Activated CD8-positive, alpha-beta memory T cell treated with anti-CD3 and anti-CD28 coated beads, Interleukin-2, amount 50 U/mL, for 24 hours (primary cell): ENCODE measurements around the gene CEP57L1.
"Not testable (repeated sequence)": the region's sequence is repeated elsewhere in the genome, so short reads cannot be mapped to it uniquely, and the experiment has no call there.

Experiments
- DNase-seq: peaks from one replicate; pipeline ENCODE4 v3.0.0-alpha.2; 2020; ENCODE audit errors: extremely low read depth

CEP57L1 gene

DNA sequence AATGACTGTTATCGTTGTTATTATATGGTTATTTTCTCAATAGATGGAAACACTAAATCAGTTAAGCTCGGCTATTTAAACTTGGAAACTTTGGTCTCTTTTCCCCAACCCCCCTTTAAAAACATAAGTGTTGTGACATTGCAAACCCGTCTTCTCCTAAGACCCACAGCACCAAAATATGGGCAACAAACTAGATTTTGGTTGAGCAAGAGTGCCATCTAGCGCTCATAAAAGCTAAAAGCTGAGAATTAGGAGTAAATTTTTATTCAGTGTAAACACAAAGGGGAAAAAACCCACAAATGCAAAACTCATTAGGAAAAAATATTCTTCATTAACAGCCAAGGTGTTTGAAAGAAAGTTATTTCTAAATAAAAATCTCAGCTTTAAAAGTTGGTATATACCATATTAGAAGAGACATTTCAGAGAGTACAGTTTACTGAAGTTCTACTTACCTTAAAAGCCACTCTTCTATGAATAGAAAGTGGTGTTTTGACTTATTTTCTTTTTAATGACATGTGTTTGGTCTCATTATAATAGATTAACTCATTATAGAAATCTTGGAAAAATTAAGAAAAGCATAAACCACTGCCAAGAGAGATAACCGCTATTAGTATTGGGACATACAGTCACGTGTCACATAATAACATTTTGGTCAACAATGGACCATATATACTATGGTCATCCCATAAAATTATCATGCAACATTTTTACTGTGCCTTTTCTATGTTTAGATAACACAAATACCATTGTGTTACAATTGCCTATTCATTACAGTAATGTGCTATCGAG, 21.8 kb upstream of the CEP57L1 start:
- no peak for DNase-seq

DNA sequence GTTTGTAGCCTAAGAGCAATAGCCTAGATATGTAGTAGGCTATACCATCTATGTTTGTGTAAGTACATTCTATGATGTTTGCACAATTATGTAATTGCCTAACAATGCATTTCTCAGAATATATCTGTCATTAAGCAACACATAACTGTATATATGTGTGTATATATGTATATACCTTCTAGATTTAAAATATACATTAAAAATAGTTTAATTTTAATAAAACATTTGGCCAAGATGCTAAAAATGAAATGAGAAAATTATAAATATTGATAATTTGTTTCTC, 21.2 kb upstream of the CEP57L1 start:
- DNase-seq = no peak

DNA sequence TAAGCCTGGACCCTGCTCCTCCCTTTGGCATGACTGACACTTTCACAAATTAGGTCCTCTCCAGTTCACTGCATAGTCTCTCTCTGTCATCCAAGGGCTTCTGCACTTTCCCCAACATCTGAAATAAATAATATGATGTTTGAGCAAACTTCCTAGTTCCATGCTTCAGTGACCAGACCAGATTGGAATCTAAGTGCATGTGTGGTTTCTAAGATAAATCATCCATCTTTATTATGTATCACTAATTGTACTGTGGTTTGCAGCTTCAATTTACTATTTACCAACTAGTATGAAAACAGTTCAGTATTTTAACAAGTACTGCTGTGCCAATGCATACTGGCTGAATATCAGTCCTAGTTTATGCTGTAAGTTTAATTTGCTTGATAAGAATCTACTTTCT, 19.4 kb upstream of the CEP57L1 start:
- no peak for DNase-seq

DNA sequence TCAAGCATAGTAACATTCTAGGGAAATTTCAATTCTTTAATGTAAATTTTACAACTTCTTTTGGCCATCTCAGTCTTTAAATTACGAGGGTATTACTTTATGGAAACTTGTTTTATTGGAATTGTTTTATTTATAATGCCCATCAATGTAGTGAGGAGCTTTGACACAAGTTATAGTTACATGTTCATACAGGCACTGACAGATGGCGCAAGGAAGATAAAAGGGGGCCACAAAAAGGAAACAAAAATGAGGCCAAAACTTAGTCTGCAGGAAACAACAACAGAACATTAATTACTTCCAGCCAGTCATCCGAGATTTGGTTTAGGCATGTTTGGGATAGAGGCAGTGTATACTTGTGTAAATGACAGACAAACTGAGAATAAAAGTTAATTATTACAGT, 18.9 kb upstream of the CEP57L1 start:
- no peak for DNase-seq

DNA sequence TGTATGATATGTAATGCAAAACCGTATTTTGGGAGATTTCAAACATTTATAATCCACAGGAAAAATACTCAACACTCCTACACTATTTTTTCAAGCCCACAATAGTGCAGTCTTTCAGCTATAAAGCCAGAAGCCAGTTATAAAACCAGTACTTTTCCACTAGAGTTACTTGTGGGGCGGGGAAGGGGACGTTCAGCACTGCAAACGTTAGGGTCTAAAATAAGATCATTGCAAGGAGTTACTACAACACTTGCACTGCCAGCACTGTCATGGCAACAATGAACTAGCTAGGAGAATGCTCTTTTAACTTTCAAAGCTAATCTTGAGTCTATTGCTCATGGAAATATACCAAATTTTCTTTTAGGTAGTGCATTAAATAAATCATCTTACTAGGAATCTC, 15.3 kb upstream of the CEP57L1 start:
- DNase-seq = no peak

DNA sequence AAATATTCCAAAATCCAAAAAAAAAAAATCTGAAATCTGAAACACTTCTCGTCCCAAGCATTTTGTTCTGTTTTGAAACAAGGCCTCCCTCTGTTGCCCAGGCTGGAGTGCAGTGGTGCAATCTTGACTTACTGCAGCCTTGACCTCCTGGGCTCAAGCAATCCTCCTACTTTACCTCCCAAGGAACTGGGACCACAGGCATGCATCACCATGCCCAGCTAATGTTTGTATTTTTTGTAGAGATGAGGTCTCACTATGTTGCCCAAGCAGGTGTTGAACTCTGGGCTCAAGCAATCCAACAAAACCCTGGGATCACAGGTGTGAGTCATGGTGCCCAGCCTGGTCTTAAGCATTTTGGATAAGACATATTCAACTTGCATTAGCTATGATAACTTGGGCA, 14.3 kb upstream of the CEP57L1 start:
- DNase-seq = no peak

DNA sequence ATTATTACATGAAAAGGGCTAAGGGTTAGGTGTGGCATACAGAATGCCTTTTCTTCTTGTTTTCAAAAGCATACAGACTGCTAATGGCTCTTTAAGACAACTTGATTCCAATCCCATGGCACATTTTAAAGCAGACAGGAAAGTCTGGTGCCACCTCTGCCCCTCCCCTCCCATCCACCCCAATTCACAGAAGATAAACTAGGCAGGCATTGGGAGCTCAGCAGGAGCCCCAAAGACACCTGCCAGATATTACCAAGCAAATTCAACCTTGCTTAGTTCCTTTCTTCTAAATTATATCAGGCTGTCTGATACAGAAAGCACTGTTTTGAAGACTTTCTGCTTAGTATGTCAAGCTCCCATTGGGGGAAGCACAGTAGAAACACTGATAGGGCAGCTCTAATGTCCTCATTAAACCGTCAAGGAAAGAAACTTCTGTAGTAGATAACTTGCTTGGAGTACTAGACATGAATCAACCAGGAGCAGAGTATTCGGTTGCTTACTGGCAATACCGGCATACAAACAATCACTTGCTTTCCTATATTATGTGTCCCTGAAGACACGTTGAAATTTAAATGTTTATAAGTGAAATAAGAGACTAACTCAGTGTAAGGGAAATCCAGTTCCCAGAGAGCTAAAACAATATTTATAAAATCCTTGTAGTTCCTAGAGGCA, 13.7 kb upstream of the CEP57L1 start:
- DNase-seq = no peak

DNA sequence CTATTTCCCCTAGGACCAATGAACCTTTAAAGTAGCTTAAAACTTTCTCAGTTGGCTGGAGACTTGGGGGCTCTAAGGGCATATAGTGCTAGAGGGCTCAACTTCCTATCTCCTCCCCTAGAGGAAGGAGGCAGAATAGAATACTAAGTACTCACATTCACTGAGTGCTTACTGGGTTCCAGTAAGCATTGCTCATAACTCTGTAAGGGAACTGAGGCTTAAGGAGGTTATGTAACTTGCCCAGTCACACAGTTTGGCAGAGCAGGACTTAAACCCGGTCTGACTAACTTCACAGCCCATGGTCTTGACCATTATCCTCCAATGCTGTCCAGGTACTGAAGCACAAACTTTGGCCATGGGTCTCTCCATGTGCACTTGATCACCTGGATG, 13.1 kb upstream of the CEP57L1 start:
- DNase-seq = no peak

DNA sequence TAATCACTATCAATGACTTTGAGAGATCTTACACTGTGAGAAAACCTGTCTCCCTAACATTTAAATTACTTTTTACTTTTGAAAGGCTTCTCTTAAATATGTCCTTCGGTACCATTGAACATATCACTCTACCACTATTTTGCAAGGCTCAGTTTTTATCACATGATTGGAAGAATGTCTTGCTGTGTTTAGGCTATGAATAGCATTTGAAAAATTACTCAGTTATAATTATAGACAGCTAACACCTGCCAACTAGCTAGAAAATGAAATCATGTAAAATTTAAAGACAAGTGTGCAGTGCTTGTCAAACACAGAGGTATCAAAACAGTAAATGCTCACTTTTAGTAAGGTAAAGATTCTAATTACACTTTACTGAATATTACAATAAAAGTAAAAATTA, 11.7 kb upstream of the CEP57L1 start:
- no peak for DNase-seq

DNA sequence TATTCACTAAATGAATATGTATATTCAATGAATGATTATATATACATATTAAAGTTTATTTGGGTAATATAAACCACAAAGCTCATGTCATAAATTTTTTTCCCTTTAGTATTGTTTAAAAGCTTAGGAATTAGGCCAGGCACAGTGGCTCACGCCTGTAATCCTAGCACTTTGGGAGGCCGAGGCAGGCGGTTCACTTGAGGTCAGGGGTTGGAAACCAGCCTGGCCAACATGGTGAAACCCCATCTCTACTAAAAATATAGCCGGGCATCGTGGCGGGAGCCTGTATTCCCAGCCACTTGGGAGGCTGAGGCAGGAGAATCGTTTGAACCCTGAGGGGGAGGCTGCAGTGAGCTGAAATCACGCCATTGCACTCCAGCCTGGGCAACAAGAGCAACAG, 11.2 kb upstream of the CEP57L1 start:
- DNase-seq = not testable (repeated sequence)

DNA sequence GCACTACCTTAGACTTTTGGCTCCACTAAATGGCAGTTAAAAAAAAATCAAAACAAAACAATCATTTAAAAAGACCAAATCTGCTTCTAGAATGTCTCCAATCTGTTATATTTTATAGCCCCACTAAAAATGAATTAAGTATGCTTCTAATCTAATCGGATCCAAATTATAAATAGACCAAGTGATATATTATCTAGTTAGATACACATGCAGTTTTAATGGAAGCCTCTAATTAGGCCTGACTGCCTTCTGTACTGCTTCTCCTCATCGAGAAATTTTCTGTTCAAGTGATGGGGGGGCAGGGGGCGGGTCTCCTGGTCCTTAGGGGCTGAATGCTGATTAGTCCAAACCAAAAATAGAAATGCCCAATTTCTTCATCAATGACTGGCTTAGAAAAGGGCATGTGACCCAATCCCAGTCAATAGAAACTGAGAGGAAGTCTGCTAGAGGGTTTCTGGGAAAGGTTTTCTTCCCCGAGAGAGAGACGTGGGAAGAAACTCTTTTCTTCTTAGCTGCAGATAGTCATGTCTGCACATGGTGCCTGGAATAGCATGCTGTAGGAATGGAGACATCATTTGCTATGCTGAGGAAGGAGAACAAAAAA, 7.5 kb upstream of the CEP57L1 start:
- DNase-seq = no peak

DNA sequence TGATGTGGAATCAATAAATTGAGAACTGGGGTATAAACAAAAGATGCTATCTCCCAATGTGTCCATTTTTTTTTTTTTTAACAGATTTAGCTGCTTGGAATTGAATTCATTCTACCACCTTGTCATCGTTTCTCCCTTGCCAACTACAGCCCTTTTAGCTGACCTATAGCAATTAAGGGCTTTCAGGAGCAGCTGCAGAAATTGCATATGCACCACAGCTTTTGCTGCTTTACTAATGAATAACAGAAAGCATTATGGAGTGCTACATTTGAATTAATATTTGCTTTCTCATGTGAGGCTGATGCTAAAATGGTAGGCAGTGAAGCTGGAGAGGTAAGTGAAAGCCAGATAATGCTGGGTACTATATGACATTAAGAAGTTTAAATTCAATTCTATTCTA, 6.3 kb upstream of the CEP57L1 start:
- DNase-seq = no peak

DNA sequence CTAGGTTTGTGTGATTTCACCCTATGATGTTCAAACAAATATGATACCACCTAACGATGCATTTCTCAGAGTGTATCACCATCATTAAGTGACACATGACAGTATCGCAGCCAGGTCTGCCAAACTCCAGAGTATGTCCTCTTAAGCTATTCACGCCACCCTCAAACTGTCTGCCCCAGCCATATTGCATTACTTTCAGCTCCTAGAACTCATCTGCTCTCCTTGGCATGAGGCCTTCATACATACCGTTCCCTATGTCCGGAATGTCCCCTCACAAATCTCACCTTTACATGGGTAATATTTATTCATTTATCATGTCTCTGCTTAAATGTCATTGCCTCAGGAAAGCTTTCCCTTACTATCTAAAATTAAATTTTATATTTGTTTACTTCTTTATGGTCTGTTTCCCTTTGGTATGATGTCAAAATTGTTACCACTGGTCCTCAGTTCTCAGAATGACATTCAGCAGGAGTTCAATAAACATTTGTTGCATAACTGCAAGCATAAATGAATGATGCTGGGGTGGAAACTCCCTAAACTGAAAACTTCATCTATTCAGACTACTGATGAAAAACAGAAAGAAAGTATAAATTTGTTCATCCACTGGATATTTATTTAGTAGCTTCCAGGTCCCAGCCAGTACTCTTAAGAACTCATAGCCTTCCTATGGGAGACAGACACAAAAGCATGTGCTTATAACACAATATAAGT, 3.8 kb upstream of the CEP57L1 start:
- no peak for DNase-seq

DNA sequence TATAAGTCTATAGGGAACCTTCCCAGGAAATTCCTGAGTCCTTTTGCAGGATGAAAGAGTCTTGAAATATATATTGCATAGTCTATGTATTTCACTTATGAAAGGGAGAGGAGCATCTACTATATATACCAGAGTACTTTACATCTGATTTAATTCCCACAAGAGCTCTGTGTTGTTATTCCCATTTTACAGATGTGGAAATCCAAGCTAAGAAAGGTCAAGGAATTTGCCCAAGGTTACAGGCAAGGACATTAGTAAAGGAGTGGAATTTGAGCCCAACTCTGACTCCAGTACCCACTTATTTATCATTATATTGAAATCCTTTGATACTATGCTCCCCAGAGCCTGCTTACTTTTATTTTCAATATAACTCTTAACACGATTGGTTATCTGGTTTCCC, 3.2 kb upstream of the CEP57L1 start:
- DNase-seq = no peak

DNA sequence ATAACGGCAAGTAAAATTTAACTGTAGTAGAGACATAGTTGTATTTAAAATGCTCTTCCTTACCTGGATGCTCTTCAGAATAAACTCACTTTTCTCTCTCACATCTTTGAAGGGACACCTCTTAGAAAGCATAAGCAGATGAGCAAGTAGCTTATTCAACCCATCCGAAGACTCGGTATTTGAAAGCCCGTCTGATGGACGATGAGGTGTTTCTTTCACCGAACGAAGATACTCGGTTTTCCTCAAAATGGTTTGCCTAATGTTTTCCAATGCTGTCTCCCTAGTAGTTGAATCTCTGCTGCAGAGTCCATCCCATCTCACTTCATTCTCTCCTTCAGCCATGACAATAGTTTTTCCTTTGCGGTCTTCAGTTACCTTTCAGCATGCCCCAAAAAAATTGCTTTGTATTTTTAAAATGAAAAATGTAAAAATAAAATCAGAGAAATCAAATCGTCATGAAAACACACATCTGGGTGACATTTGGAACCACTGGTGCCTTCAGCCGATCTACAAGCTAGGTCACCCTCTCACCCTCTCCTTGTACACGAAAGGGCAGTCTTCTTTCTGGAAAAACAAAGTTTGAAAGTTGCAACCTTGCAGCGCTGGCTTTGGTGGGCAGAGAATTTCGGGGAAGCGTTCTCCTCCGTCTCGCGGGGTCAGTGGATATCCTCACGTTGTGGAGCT, 1.4 kb upstream of the CEP57L1 start:
- no peak for DNase-seq

DNA sequence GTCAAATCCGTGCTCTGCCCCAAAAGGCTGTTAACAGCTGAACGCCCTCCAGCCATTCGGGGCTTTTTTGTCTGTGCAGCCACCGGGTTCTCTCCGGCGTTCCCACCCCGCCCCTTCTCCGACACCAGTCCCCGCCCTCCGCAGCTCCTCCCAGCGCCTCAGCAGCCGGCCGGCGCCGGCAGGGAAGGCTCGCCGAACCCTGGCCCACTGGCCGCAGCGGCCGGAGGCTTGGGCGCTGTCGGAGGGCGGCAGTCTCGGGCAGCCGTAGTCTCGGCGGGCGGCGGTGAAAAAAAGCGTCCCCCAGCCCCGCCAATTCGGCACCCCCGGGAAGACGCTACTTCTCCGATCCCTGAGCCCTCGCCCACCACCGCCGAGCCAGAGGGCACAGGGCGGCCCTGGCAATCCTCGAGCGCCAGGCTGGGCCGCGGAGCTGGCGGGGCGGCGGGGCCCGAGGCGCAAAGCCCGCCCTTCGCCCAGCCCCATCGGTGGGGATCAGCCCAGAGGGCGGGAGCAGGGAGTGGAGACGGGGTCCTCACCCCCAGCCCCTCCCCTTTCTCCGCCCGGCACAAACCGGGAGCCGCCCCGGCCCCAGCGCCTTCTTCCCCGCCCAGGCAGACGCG, 781 bp upstream of the CEP57L1 start, which contains the start of gene SESN1:
Gene SESN1, minus strand, starts transcription at position 431 of the 620 bp plus-strand sequence. CDS start 773 bp downstream, outside the sequence.
- DNase-seq = peak; percentile 67

DNA sequence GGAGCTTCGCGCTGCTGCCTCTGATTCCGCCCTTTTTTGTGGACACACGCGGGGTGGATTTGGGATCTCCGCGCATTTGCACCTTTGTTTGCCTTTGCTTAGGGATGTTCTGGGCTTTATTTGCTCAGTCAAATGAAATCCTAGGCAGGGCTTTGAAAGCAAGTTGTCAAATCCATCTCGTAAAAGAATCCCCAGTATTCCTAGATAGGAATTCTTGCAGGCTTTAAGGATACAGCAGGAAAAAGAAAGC, 453 bp downstream of the CEP57L1 start:
- no peak for DNase-seq

DNA sequence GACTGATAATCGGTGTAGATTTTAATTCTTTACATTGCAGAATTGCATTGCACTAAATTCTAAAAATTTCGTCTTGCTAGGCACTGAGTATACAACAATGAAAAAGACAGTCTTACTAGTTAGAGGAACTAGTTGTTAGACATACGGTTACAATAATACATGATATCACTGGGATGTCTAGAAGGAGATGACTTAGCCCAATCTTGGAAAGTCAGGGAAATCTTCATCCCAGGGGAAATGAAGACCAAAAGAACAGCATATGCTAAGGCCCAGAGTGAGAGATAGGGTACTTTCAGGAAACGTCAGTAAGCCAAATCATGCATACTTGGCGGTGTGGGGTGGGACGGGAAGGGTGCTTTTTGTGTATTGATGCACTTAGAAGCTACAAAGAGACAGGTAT, 901 bp downstream of the CEP57L1 start:
- DNase-seq = no peak

DNA sequence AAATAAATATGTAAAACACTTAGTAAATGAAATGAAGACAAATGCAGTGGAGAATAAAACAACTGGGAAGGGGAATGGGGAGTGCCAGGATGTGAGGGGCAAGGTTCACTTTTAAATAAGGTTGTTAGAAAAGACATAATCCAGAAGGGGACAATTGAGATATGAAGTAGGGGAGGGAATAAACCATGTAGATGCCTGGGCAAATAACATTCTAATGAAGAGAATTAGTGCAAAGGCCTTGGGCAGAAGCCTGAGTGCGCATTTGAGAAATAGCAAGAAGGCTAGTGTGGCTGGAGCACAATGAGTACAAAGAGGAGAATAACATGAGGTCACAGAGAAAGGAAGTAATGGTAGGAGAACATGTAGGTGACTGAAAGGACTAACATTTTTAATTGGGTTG, 2.4 kb downstream of the CEP57L1 start:
- no peak for DNase-seq

DNA sequence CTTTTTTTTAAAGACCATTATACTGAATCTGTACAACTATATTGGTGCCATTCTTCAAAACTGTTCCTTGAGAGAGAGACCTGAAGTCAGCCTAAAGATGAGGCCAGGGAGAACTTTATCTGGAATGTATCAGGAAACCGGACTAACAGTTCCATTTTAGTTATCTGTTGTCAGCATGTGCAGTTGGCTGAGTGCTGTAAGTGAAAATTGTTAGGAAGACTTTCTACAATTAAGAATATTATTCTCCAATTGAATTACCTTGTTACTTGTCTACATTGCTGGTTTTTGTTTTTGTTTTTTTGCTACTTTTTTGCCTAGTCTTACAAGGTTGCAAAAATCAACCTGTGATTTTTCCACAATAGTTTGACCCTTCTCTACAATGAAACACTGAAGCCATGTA, 7.5 kb downstream of the CEP57L1 start:
- DNase-seq = no peak

DNA sequence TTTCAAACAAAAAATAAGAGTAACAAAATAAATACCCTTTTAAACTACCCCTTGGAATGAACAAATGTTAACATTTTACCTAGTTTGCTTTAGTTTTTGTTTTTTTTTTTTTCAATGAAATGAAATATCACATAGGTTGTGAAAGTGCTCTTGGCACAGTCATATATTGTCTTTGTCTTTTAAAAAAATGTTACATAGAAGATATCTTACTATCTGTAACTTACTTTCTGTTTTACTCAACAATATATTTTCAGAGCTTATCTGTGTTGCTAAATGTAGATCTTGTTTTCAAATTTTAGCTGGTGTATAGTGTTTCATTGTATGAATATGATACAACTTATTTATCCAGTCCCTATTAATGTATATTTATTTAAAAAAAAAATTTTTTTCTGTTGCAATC, 8.6 kb downstream of the CEP57L1 start:
- no peak for DNase-seq

DNA sequence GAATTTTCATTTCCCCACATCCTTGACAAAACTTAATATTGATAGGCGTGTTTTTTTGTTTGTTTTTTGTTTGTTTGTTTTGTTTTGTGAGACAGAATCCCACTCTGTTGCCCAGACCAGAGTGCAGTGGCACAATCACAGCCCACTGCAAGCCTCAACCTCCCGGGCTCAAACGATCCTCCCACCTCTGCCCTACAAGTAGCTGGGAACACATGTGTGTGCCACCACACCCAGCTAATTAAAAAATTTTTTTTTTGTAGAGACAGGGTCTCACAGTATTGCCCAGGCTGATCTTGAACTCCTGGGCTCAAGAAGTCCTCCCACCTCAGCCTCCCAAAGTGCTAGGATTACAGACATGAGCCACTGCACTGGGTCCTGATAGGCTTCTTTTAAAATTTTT, 9.2 kb downstream of the CEP57L1 start:
- DNase-seq = no peak
